ENCODE data around the gene S100A4. TPM values are rescaled to one million over a fixed set of nuclear protein-coding genes. Genes with fewer than 3 reads are reported as not detected.
"Not testable (repeated sequence)": the region's sequence is repeated elsewhere in the genome, so short reads cannot be mapped to it uniquely, and the experiment has no call there.

Gene S100A4
- total and polyA plus RNA-seq, 3 experiments from 2014 or later: 125 to 2,575 (median 132) TPM

DNA sequence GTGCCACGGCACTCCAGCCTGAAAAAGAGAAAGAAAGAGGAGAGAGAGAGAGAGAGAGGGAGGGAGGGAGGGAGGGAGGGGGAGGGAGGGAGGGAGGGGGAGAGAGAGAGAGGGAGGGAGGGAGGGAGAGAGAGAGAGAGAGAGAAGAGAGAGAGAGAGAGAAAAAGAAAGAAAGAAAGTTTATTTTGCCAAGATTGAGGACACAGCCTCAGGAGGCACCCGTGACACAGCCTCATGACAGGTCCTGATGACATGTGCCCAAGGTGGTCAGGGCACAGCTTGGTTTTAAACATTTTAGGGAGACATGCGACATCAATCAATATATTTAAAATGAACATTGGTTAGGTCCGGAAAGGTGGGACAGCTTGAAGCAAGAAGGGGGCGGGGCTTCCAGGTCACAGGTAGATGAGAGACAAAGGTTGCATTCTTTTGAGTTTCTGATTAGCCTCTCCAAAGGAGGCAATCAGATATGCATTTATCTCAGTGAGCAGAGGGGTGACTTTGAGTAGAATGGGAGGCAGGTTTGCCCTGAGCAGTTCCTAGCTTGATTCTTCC, 25.4 kb downstream of the S100A4 start:
- not testable (repeated sequence) for DNase-seq; H3K36me3 ChIP-seq (ENCODE audit: insufficient read depth, low read length); H3K36me3 Mint-ChIP-seq; H3K9me3 ChIP-seq (ENCODE audit: low read length); H3K4me1 Mint-ChIP-seq; H3K27me3 ChIP-seq (ENCODE audit: insufficient read depth, low read length, poor library complexity, severe bottlenecking); H3K27ac ChIP-seq (ENCODE audit: low read depth, low read length); H3K4me3 ChIP-seq (ENCODE audit: low read length); H3K4me1 ChIP-seq (ENCODE audit: insufficient read depth, low read length); H3K9me3 Mint-ChIP-seq; H3K4me3 Mint-ChIP-seq; H3K27me3 Mint-ChIP-seq
- CTCF ChIA-PET: interaction anchor here (1.2 to 4.2 kb wide), 6 partner anchors 10 to 48 kb away, joined by 3 to 31 read pairs (median 5); no protein-coding TSS in a partner anchor
- POLR2A ChIA-PET: interaction anchor here (1.0 to 1.5 kb wide), 2 partner anchors 12 to 25 kb away, joined by 3 read pairs; no protein-coding TSS in a partner anchor
- peak overlapping the region in 1 of 8 donors; percentile 18 for H3K27ac Mint-ChIP-seq

DNA sequence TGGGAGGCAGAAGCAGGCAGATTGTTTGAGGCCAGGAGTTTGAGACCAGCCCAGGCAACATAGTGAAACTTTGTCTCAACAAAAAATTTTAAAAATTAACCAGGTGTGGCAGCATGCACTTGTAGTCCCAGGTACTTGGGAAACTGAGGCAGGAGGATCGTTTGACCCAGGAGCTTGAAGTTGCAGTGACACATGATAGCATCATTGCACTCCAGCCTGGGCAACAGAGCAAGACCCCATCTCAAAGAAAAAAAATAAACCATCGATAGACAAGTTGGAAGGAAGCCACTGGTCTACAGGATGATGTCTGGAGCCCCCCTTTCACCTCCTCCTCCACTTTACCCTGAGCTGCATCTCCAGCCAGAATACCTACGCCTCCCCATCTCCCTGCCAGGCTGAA, 26.4 kb downstream of the S100A4 start:
- ChIA-PET CTCF (interaction anchor here (3.8 to 4.2 kb wide), 2 partner anchors 9 to 14 kb away, joined by 27 to 31 read pairs; no protein-coding TSS in a partner anchor), POLR2A (no interaction called here)
- Mint-ChIP-seq H3K27me3 (peaks cover 0 to 4% of the 10 kb centered on the region in 2 donors), H3K27ac (no peak overlapping the region), H3K9me3 (no peaks in the 10 kb centered on the region), H3K4me3 (no peak overlapping the region), H3K36me3 (peaks cover 0 to 2% (median 0%) of the 10 kb centered on the region in 3 donors), H3K4me1 (peaks cover 5 to 7% (median 7%) of the 10 kb centered on the region in 3 donors)
- Histone ChIP-seq H3K4me3 (ENCODE audit: low read length) (no peak overlapping the region), H3K27me3 (ENCODE audit: insufficient read depth, low read length, poor library complexity, severe bottlenecking) (no peaks in the 10 kb centered on the region), H3K27ac (ENCODE audit: low read depth, low read length) (no peak overlapping the region), H3K9me3 (ENCODE audit: low read length) (no peaks in the 10 kb centered on the region), H3K4me1 (ENCODE audit: insufficient read depth, low read length) (no peaks in the 10 kb centered on the region), H3K36me3 (ENCODE audit: insufficient read depth, low read length) (no peaks in the 10 kb centered on the region)
- DNase-seq: no peak

DNA sequence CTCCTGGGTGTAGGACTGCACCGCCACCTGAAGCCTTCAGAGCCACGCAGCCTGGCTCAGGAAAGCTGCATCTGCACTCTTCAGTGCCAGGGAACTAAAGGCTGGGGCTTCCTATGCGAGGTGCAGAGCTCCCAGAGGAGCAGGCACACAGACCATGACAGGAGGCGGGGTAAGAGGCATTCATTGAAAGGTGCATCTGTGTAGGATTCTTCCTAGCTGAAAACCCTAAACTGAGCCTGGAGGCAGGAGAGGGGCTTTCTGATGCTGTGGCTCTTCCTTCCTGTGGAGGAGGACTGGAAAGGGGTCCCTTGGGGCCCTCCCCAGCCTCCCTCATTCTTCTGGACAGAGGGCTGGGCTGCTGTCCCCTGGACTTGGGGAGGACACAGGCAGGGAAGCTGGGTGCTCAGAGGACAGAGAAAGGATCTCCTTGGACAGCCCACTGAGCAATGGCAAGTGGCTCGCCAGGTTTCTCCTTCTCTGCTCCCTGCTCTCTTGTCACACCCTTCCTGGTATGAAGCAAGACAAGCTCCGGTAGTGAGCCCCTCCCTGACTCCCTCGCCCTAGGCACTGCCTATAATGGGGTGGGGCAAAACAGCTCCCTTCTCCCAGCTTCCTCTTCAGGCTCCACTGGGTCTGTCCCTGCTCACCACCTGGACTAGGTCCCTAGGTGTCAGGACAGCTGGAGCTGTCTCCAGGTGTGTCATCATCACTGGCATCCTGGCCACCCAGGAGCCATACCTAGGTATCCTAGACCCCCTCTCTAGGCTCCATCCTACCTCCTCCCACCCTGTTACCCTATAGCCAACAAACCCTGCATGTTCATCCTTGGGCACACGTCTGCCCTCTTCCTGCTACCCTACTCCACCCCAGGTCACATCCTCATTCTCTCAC, 29.9 kb downstream of the S100A4 start:
- Histone ChIP-seq H3K4me3 (ENCODE audit: low read length) (no peak overlapping the region), H3K4me1 (ENCODE audit: insufficient read depth, low read length) (peaks cover 2% of the 10 kb centered on the region), H3K36me3 (ENCODE audit: insufficient read depth, low read length) (no peaks in the 10 kb centered on the region), H3K9me3 (ENCODE audit: low read length) (no peaks in the 10 kb centered on the region), H3K27me3 (ENCODE audit: insufficient read depth, low read length, poor library complexity, severe bottlenecking) (no peaks in the 10 kb centered on the region), H3K27ac (ENCODE audit: low read depth, low read length) (peak overlapping the region; percentile 22)
- Mint-ChIP-seq H3K9me3 (no peaks in the 10 kb centered on the region), H3K27me3 (peaks cover 0 to 4% of the 10 kb centered on the region in 2 donors), H3K4me3 (no peak overlapping the region), H3K36me3 (no peaks in the 10 kb centered on the region), H3K27ac (peak overlapping the region in 2 of 8 donors; percentile 51 to 83), H3K4me1 (peaks cover 7% of the 10 kb centered on the region in 3 donors)
- no peak for DNase-seq
- ChIA-PET CTCF (interaction anchor here (0.9 to 2.1 kb wide), 2 partner anchors 17 to 52 kb away, joined by 4 to 9 read pairs; no protein-coding TSS in a partner anchor), POLR2A (no interaction called here)

DNA sequence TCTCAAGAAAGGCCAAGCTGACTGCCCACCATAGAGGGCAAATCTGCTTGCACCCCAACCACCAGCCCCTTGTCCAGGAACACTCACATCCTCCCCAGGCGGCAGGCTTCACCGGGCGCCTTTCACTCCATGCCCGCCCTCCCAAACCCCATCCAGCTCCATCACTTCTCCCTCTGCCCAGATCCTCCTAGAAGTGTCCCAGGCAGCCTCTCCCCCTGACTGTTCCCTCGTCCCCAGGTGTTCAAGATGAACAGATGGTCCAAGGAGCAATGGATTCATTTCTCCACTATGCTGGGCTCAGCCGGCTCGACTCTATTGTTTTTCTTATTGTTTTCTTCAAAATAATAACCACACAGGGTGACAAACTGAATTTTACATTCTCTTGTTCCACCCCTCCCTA, 31.9 kb downstream of the S100A4 start:
- no peaks in the 10 kb centered on the region for H3K9me3 ChIP-seq (ENCODE audit: low read length)
- H3K27ac ChIP-seq (ENCODE audit: low read depth, low read length): no peak overlapping the region
- no peaks in the 10 kb centered on the region for H3K27me3 ChIP-seq (ENCODE audit: insufficient read depth, low read length, poor library complexity, severe bottlenecking)
- ChIA-PET POLR2A (interaction anchor here (1.3 kb wide), 1 partner anchor 51 kb away, joined by 3 read pairs; no protein-coding TSS in a partner anchor), CTCF (interaction anchor here (1.0 to 1.2 kb wide), 3 partner anchors 19 to 54 kb away, joined by 3 to 4 read pairs (median 4); no protein-coding TSS in a partner anchor)
- H3K36me3 Mint-ChIP-seq: no peaks in the 10 kb centered on the region
- H3K27me3 Mint-ChIP-seq: peaks cover 0 to 2% of the 10 kb centered on the region in 2 donors
- H3K4me3 ChIP-seq (ENCODE audit: low read length): no peak overlapping the region
- H3K4me3 Mint-ChIP-seq: no peak overlapping the region
- peaks cover 7 to 8% (median 7%) of the 10 kb centered on the region in 3 donors for H3K4me1 Mint-ChIP-seq
- no peaks in the 10 kb centered on the region for H3K36me3 ChIP-seq (ENCODE audit: insufficient read depth, low read length)
- H3K27ac Mint-ChIP-seq: no peak overlapping the region
- no peaks in the 10 kb centered on the region for H3K9me3 Mint-ChIP-seq
- no peak for DNase-seq
- H3K4me1 ChIP-seq (ENCODE audit: insufficient read depth, low read length): peaks cover 3% of the 10 kb centered on the region

DNA sequence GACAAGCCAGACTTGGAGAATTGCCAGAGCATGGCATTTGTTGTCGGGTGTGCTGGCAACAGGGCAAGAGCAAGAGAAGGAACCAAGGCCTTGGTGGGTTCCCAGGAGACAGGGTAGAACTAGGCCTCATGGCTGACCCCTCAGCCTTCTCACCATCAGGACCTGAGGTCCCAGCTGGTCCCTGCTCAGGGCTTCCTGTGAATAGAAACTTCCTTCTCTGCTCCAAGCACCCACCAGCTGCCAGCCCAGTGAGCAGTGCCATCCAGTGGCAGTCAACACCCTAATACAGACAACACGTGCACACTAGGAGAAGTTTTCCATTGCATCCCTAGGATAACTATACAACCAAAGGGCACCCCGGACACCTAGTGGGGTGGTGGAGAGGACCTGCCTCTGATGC, 32.6 kb downstream of the S100A4 start:
- Histone ChIP-seq H3K4me1 (ENCODE audit: insufficient read depth, low read length) (peaks cover 3% of the 10 kb centered on the region), H3K9me3 (ENCODE audit: low read length) (no peaks in the 10 kb centered on the region), H3K36me3 (ENCODE audit: insufficient read depth, low read length) (no peaks in the 10 kb centered on the region), H3K27me3 (ENCODE audit: insufficient read depth, low read length, poor library complexity, severe bottlenecking) (no peaks in the 10 kb centered on the region), H3K27ac (ENCODE audit: low read depth, low read length) (no peak overlapping the region), H3K4me3 (ENCODE audit: low read length) (no peak overlapping the region)
- no peaks in the 10 kb centered on the region for H3K27me3 Mint-ChIP-seq
- H3K4me1 Mint-ChIP-seq: peaks cover 7 to 8% (median 7%) of the 10 kb centered on the region in 3 donors
- no peaks in the 10 kb centered on the region for H3K36me3 Mint-ChIP-seq
- DNase-seq: no peak
- H3K27ac Mint-ChIP-seq: peak overlapping the region in 1 of 8 donors; percentile 48
- no peak overlapping the region for H3K4me3 Mint-ChIP-seq
- POLR2A ChIA-PET: interaction anchor here (1.3 kb wide), 1 partner anchor 51 kb away, joined by 3 read pairs; no protein-coding TSS in a partner anchor
- CTCF ChIA-PET: interaction anchor here (1.0 kb wide), 2 partner anchors 20 to 55 kb away, joined by 3 to 4 read pairs; no protein-coding TSS in a partner anchor
- H3K9me3 Mint-ChIP-seq: no peaks in the 10 kb centered on the region

DNA sequence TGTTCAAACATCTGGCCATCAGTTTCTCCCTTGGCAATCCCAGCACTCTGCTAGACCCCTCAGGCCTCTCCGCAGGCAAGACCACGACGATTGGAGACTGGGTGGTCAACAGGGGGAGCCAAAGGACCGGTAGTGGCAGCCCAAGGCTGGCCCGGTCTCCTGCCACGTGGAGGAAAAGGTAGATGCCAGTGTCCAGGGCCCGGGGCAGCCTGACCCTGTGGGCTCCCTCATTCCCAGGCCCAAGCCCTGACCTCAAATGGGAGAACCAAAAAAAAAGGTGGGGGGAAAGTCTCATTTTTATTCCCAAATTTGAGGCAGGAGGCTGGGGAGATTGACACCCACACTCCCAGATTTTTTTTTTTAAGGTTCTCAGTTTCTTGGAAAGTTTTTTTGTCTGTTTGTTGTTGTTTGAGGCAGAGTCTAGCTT, 34.6 kb downstream of the S100A4 start:
- Mint-ChIP-seq H3K9me3 (no peaks in the 10 kb centered on the region), H3K4me3 (no peak overlapping the region), H3K27ac (peak overlapping the region in 2 of 8 donors; percentile 32 to 51), H3K36me3 (no peaks in the 10 kb centered on the region), H3K27me3 (no peaks in the 10 kb centered on the region), H3K4me1 (peaks cover 7 to 8% (median 7%) of the 10 kb centered on the region in 3 donors)
- CTCF ChIA-PET: interaction anchor here (0.6 to 6.1 kb wide), 26 partner anchors 9 to 475 kb away, joined by 3 to 109 read pairs (median 4); partner anchors contain the start of genes CHTOP, RAB13, S100A2 and S100A6
- no peaks in the 10 kb centered on the region for H3K27me3 ChIP-seq (ENCODE audit: insufficient read depth, low read length, poor library complexity, severe bottlenecking)
- no peak overlapping the region for H3K4me3 ChIP-seq (ENCODE audit: low read length)
- H3K27ac ChIP-seq (ENCODE audit: low read depth, low read length): no peak overlapping the region
- no peaks in the 10 kb centered on the region for H3K36me3 ChIP-seq (ENCODE audit: insufficient read depth, low read length)
- peak; percentile 64 to 85 (median 69) for DNase-seq
- peaks cover 3% of the 10 kb centered on the region for H3K4me1 ChIP-seq (ENCODE audit: insufficient read depth, low read length)
- POLR2A ChIA-PET: no interaction called here
- H3K9me3 ChIP-seq (ENCODE audit: low read length): no peaks in the 10 kb centered on the region

DNA sequence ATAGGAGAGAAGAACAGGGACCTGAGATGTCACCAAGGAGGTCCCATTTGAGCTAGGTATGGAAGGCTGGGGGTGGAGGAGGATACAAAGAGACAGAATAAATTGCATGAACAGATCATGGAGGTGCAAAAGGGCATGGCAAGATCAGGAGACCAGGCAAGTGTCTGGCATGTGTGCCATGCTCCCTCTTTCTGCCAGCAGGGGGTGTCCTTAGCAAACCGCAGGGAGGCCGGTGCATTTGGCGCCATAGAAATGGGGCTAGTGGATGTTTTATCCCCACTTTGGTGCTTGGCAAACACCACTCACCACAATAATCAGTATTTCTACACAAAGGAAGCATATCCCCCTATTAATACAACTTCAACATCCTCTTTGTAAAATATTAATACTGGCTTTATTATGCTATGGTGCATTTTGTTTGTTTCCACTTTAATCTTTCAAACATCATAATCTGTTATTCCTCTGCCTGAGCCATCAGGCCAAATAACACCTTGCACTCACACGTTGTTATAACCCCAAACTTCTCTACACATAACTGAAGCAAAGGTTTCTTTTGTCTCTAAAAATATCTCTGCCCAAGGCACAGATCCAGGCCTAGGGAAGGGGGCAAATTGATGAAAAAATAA, 35.8 kb downstream of the S100A4 start:
- Histone ChIP-seq H3K27ac (ENCODE audit: low read depth, low read length) (no peak overlapping the region), H3K4me1 (ENCODE audit: insufficient read depth, low read length) (peaks cover 3% of the 10 kb centered on the region), H3K27me3 (ENCODE audit: insufficient read depth, low read length, poor library complexity, severe bottlenecking) (no peaks in the 10 kb centered on the region), H3K36me3 (ENCODE audit: insufficient read depth, low read length) (no peaks in the 10 kb centered on the region), H3K4me3 (ENCODE audit: low read length) (no peak overlapping the region), H3K9me3 (ENCODE audit: low read length) (no peaks in the 10 kb centered on the region)
- ChIA-PET POLR2A (interaction anchor here (1.1 kb wide), 1 partner anchor 58 kb away, joined by 3 read pairs; no protein-coding TSS in a partner anchor), CTCF (interaction anchor here (0.6 to 6.1 kb wide), 21 partner anchors 8 to 240 kb away, joined by 3 to 109 read pairs (median 5); partner anchors contain the start of genes S100A2, S100A5 and S100A6)
- Mint-ChIP-seq H3K36me3 (no peaks in the 10 kb centered on the region), H3K9me3 (no peaks in the 10 kb centered on the region), H3K4me1 (peaks cover 7 to 8% (median 7%) of the 10 kb centered on the region in 3 donors), H3K27ac (peak overlapping the region in 3 of 8 donors; percentile 15 to 69 (median 50)), H3K27me3 (no peaks in the 10 kb centered on the region), H3K4me3 (no peak overlapping the region)
- peak; percentile 41 to 78 (median 44) for DNase-seq

Data from CD8-positive, alpha-beta memory T cell (primary cell).